GM12878 (cell line): ENCODE measurements around the gene FADS1. TPM values are rescaled to one million over a fixed set of nuclear protein-coding genes. Genes with fewer than 3 reads are reported as not detected.

Experiments
- ATAC-seq: fragments of 200-7000 bp; cut with Tn5 transposase; 3 replicates; pipeline ENCODE4 v1.9.1; 2020; ENCODE audit warnings: mild to moderate bottlenecking, moderate library complexity
- BruUV-seq: library from RNA; stranded (reverse); fragments of 400-500 nt; replicated peaks from 2 replicates; lab custom pipeline; 2021; lab: Mats Ljungman, UMichigan
- CTCF ChIA-PET: fragments of 300-600 bp; sonication (Branson Sonifier 250); formaldehyde crosslinking; extraction: SDS; loops from one replicate; lab custom pipeline; 2021; ENCODE audit warnings: inconsistent platforms; lab: Yijun Ruan, JAX
- POLR2A ChIA-PET: fragments of 350-600 bp; formaldehyde crosslinking; extraction: SDS; loops from one replicate; lab custom pipeline; 2021; ENCODE audit warnings: inconsistent platforms; lab: Charles Lee
- RAD21 ChIA-PET: fragments of 300-600 bp; sonication (Branson Sonifier 250); formaldehyde crosslinking; loops from one replicate; lab custom pipeline; 2023; ENCODE audit warnings: antibody characterized with exemption; ENCODE audit not compliant: unreplicated experiment; lab: Charles Lee
- SMC1A ChIA-PET: fragments of 300-600 bp; sonication (Branson Sonifier 250); formaldehyde crosslinking; loops from one replicate; lab custom pipeline; 2023; ENCODE audit not compliant: unreplicated experiment, uncharacterized antibody; lab: Charles Lee
- DNase-seq: peaks from one replicate; pipeline ENCODE4 v3.0.0-alpha.2; 2011; ENCODE audit warnings: low read depth, low spot score
- FAIRE-seq: peaks from 3 replicates; lab custom pipeline; 2011; peaks lifted over from hg19 to GRCh38; lab: Jason Lieb, UNC
- H2AFZ ChIP-seq: 2 replicates; pipeline ENCODE4 v1.6.0; 2011; ENCODE audit warnings: low read depth, low read length, control low read depth; ENCODE audit not compliant: control insufficient read depth
- H3K27ac ChIP-seq: 2 replicates; pipeline ENCODE4 v1.5.1; 2011; ENCODE audit warnings: control low read depth; ENCODE audit not compliant: control insufficient read depth, insufficient read depth
- H3K27me3 ChIP-seq, 2 experiments: replicated peaks in 1 of 2; 2 replicates each; pipeline versions ENCODE4 v1.6.0 to v1.6.1; 2011; ENCODE audit warnings: low read length in 1 of 2; ENCODE audit not compliant: control insufficient read depth in 2 of 2, insufficient read depth in 2 of 2
- H3K36me3 ChIP-seq, 2 experiments: 2 replicates each; pipeline ENCODE4 v1.5.1; 2011; ENCODE audit warnings: low read length in 1 of 2; ENCODE audit not compliant: control insufficient read depth in 2 of 2, insufficient read depth in 2 of 2
- H3K4me1 ChIP-seq: 2 replicates; pipeline ENCODE4 v1.6.1; 2011; ENCODE audit warnings: mild to moderate bottlenecking, low read length, moderate library complexity, mixed read lengths; ENCODE audit not compliant: control insufficient read depth, insufficient read depth
- H3K4me2 ChIP-seq: 2 replicates; pipeline ENCODE4 v1.6.0; 2011; ENCODE audit warnings: control low read depth; ENCODE audit not compliant: control insufficient read depth, insufficient read depth
- H3K4me3 ChIP-seq: fragments of 200-600 bp; sonication (generic); 2 replicates; pipeline ENCODE4 v1.5.1; 2016
- H3K79me2 ChIP-seq: 2 replicates; pipeline ENCODE4 v1.6.0; 2011; ENCODE audit warnings: low read length; ENCODE audit not compliant: control insufficient read depth, insufficient read depth
- H3K9ac ChIP-seq: 2 replicates; pipeline ENCODE4 v1.8.0; 2011; ENCODE audit warnings: low read length, control low read depth, mixed read lengths; ENCODE audit not compliant: control insufficient read depth, insufficient read depth
- H3K9me3 ChIP-seq: replicated peaks from 3 replicates; pipeline ENCODE4 v1.5.1; 2011; ENCODE audit warnings: mild to moderate bottlenecking, low read length; ENCODE audit not compliant: control insufficient read depth, insufficient read depth
- H4K20me1 ChIP-seq: 2 replicates; pipeline ENCODE4 v1.6.0; 2011; ENCODE audit not compliant: control insufficient read depth, insufficient read depth
- ATF7 ChIP-seq: fragments of 450-650 bp; IDR thresholded peaks from 2 replicates; pipeline ENCODE4 v1.6.1; 2016; ENCODE audit warnings: low read depth, mild to moderate bottlenecking
- NFXL1 ChIP-seq: fragments of 450-650 bp; IDR thresholded peaks from 2 replicates; pipeline ENCODE4 v1.6.1; 2017; ENCODE audit warnings: antibody characterized with exemption, mild to moderate bottlenecking, borderline replicate concordance
- RCOR1 ChIP-seq: conservative IDR thresholded peaks from 2 replicates; pipeline ENCODE4 v1.6.1; 2012; ENCODE audit warnings: low read depth, low read length, improper control_type of control experiment
- YBX1 ChIP-seq: fragments of 450-650 bp; IDR thresholded peaks from 2 replicates; pipeline ENCODE4 v1.6.1; 2016; ENCODE audit warnings: antibody characterized with exemption
- WGBS: methylation state at CpG from one replicate; pipeline ENCODE4 v1.1.6; 2016; ENCODE audit warnings: low lambda C conversion rate; ENCODE audit not compliant: insufficient replicate concordance, insufficient coverage; ENCODE audit errors: missing lambda C conversion rate; 5-methylcytosine and 5-hydroxymethylcytosine counted together
- in situ Hi-C: fragments of 300-500 bp; cut with MboI; formaldehyde crosslinking; loops from 9 replicates; pipeline ENCODE4 v1.14.3; 2018; ENCODE audit warnings: mixed read lengths
- intact Hi-C: fragments of 100-400 bp; cut with micrococcal nuclease; formaldehyde crosslinking; loops from one replicate; pipeline ENCODE4 v1.14.2; 2022; ENCODE audit not compliant: unreplicated experiment
- polyA plus RNA-seq, 11 experiments: library from polyadenylated mRNA; depleted of rRNA in 4 of 11; unstranded in 6 of 11; stranded (reverse) in 5 of 11; fragments of >200 nt; fragmentation: Nextera tagmentation in 4 of 11; fragmentation: Illumina TruSeq in 1 of 11; extraction: Ambion mirVana in 4 of 11; extraction: Trizol in 1 of 11; gene quantifications; 1 replicate in 1 of 11; 2 replicates in 10 of 11; pipeline versions ENCODE4 v1.2.1 to v1.2.3, GENCODE V29; 2011 to 2016; ENCODE audit warnings: inconsistent platforms in 2 of 11, missing spikeins in 2 of 11, low read depth in 1 of 11
- total RNA-seq, 4 experiments: library from RNA; depleted of rRNA in 3 of 4; stranded (reverse); fragments of >200 nt in 3 of 4; fragmentation: Illumina TruSeq in 1 of 4; extraction: Trizol in 1 of 4; gene quantifications; 2 replicates each; pipeline versions ENCODE4 v1.2.1 to v1.2.3, GENCODE V29; 2013 to 2021
- TF ChIP-seq, protein P1 (sequence below): fragments of 450-650 bp; IDR thresholded peaks from 2 replicates; pipeline ENCODE4 v1.6.1; 2016; ENCODE audit warnings: mild to moderate bottlenecking
- TF ChIP-seq, protein P2 (sequence below): IDR thresholded peaks from 2 replicates; pipeline ENCODE4 v1.6.1; 2011; ENCODE audit warnings: low read depth, low read length, improper control_type of control experiment, borderline replicate concordance

FADS1 gene
- total and polyA plus RNA-seq, 10 of the 15 experiments (the other 5 are each of a cell fraction or from before 2014, with no cell fraction given), result 8.8 to 73.9 (median 39.0) TPM

DNA sequence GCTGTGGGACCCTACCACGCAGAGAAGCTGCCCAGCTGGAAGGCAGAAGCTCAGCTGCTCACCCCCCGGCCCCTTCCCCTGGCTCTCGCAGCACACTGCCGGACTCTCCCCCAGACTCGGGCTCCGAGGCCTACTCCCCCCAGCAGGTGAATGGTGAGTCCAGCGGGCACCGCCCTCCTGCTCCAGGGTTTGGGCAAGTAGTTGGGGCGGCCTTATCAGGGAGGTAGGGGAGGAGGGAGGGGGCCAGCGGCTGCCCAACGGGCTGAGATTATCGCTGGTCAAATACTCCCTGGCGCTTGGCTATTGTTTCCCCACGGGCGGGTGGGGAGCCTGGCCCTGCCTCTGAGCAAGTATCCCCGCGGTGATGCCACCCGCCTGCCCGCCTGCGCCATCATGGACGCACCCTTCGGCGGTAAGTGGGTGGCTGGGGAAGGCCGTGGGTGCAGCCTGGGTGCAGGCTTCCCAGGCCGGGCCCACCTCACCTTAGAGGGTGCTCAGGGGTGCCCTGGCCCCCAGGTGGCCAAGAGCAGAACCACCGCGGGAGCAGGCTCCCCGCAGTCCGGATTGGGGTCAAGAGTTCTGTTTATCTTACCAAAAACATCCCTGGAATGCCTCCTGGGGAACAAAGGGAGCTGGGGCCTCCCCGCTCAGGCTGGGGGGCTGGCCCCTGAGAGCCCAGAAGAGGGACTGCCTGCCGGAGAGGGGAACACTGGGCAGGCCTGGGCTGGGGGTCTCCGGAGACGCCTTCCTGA, 47.5 kb downstream of the FADS1 start:
- Histone ChIP-seq H3K4me2 (no peak overlapping the region), H4K20me1 (no peaks in the 10 kb centered on the region), H3K79me2 (no peaks in the 10 kb centered on the region), H2AFZ (no peak overlapping the region), H3K4me3 (no peak overlapping the region), H3K4me1 (no peaks in the 10 kb centered on the region), H3K9me3 (no peaks in the 10 kb centered on the region), H3K36me3 (no peaks in the 10 kb centered on the region), H3K9ac (no peak overlapping the region), H3K27me3 (no peaks in the 10 kb centered on the region), H3K27ac (no peak overlapping the region)
- TF ChIP-seq YBX1, result no peak
- intact Hi-C loops, result no loop called here
- SMC1A ChIA-PET, result no interaction called here
- peak; percentile 44; the same call in 2 of the 3 replicates for ATAC-seq
- no TSS peak for BruUV-seq
- WGBS, result 67% methylated on average over 27 of the region's 33 CpGs
- CTCF ChIA-PET, result interaction anchor here (1.0 kb wide), 1 partner anchor 36 kb away, joined by 3 read pairs; no protein-coding TSS in a partner anchor
- RAD21 ChIA-PET, result no interaction called here
- no peak for FAIRE-seq
- in situ Hi-C loops, result no loop called here
- DNase-seq, result no peak
- POLR2A ChIA-PET, result no interaction called here

DNA sequence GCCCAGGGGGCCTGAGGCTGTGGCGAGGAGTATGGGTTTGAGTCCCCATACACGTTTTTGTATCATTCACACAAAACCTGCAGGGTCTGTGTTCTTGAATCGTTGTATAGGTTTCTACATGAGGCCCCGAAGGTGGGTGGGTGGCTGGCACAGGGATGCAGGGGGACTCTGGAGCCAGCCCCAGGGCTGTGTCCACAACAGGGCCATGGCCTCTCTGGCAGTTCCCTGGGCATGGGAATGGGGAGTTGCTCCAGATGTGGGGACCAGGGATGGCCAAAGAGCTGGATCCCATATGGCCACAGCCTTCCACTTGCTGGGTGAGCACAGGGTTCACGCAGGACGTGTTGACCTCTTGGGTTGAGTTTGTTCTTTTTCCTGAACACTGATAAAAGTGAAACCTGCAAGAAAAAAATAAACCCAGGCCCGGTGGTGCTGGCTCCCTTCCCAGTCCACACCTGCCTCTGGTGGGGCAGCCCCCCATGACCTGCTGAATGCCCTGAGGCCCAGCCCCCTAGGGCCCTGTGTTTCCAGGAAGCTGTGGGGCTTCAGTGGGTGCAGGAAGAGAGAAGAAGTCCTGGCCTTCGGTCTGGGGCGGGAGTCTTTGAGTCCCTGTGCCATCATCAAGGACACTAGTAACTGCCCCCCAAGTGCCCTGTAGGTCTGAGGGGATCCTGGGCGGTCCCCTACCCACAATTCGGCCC, 48.3 kb downstream of the FADS1 start:
- no peaks in the 10 kb centered on the region for H3K27me3 ChIP-seq
- 37% methylated on average over 11 of the region's 11 CpGs for WGBS

More for the DNA sequence above, 48.3 kb downstream of the FADS1 start:
- RAD21 ChIA-PET, result no interaction called here
- no peak for ATAC-seq
- no peaks in the 10 kb centered on the region for H3K79me2 ChIP-seq
- no peak overlapping the region for H3K9ac ChIP-seq
- H3K4me1 ChIP-seq, result no peaks in the 10 kb centered on the region
- TF ChIP-seq, protein P1, sequence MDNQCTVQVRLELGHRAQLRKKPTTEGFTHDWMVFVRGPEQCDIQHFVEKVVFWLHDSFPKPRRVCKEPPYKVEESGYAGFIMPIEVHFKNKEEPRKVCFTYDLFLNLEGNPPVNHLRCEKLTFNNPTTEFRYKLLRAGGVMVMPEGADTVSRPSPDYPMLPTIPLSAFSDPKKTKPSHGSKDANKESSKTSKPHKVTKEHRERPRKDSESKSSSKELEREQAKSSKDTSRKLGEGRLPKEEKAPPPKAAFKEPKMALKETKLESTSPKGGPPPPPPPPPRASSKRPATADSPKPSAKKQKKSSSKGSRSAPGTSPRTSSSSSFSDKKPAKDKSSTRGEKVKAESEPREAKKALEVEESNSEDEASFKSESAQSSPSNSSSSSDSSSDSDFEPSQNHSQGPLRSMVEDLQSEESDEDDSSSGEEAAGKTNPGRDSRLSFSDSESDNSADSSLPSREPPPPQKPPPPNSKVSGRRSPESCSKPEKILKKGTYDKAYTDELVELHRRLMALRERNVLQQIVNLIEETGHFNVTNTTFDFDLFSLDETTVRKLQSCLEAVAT, result no peak
- TF ChIP-seq NFXL1 (no peak), ATF7 (no peak), RCOR1 (no peak)
- TF ChIP-seq, protein P2, sequence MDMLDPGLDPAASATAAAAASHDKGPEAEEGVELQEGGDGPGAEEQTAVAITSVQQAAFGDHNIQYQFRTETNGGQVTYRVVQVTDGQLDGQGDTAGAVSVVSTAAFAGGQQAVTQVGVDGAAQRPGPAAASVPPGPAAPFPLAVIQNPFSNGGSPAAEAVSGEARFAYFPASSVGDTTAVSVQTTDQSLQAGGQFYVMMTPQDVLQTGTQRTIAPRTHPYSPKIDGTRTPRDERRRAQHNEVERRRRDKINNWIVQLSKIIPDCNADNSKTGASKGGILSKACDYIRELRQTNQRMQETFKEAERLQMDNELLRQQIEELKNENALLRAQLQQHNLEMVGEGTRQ, result no peak
- no peak for FAIRE-seq
- H4K20me1 ChIP-seq, result no peaks in the 10 kb centered on the region
- no peaks in the 10 kb centered on the region for H3K36me3 ChIP-seq
- no peak overlapping the region for H3K4me2 ChIP-seq
- no peak for DNase-seq
- intact Hi-C loops (no loop called here), in situ Hi-C loops (no loop called here)
- no peak overlapping the region for H3K27ac ChIP-seq
- H2AFZ ChIP-seq, result no peak overlapping the region
- POLR2A ChIA-PET, result no interaction called here
- H3K4me3 ChIP-seq, result no peak overlapping the region
- H3K9me3 ChIP-seq, result no peaks in the 10 kb centered on the region
- SMC1A ChIA-PET, result no interaction called here
- BruUV-seq, result no TSS peak
- CTCF ChIA-PET, result interaction anchor here (1.0 to 2.4 kb wide), 3 partner anchors 20 to 35 kb away, joined by 3 to 7 read pairs (median 3); no protein-coding TSS in a partner anchor
